Tibial nerve (tissue), 4 donors: Measurements from ENCODE around the gene ANO9.
A peak's percentile ranks its signal among the peaks of the same experiment; 100 is the strongest.

Source experiments
- CTCF ChIP-seq, 5 experiments: fragments of 200-600 bp in 3 of 5; fragments of 450-650 bp in 2 of 5; sonication (generic) in 3 of 5; IDR thresholded peaks; one replicate each; pipeline ENCODE4 v1.5.1; 2016 to 2019; ENCODE audit warnings: antibody characterized with exemption in 5 of 5, mild to moderate bottlenecking in 3 of 5, moderate library complexity in 2 of 5
- EP300 ChIP-seq, 2 donors: sonication (generic); formaldehyde crosslinking; IDR thresholded peaks; one replicate each; pipeline ENCODE4 v1.6.1; 2017; ENCODE audit warnings: antibody characterized with exemption in 2 of 2, mild to moderate bottlenecking in 1 of 2
- POLR2A ChIP-seq, 2 donors: fragments of 450-650 bp; IDR thresholded peaks; one replicate each; pipeline ENCODE4 v1.6.1; 2017; ENCODE audit warnings: antibody characterized with exemption in 2 of 2, mild to moderate bottlenecking in 2 of 2, moderate library complexity in 2 of 2

- peak; percentile 19 to 86 (median 53) for TF ChIP-seq CTCF (IDR thresholded peaks at IDR 0.05)
- no peak for TF ChIP-seq POLR2A (IDR thresholded peaks at IDR 0.05)
- peak in 1 of 2 donors; percentile 4 for TF ChIP-seq EP300 (IDR thresholded peaks at IDR 0.05)
Measured at GRCh38 chr11:396948-397548, 44.8 kb downstream of the ANO9 start.
